IPS-NIHi11 (cell line): Measurements from ENCODE around the gene TMEM130.
"Not testable (repeated sequence)": the region's sequence is repeated elsewhere in the genome, so short reads cannot be mapped to it uniquely, and the experiment has no call there.

Experiments
- DNase-seq: peaks from one replicate; pipeline ENCODE4 v3.0.0; 2012; ENCODE audit warnings: mixed read lengths, low spot score

Gene TMEM130

GRCh38 chr7:98877146-98877545, 7.3 kb upstream of the TMEM130 start:
- DNase-seq, result no peak

- no peak for DNase-seq
Observed at GRCh38 chr7:98875501-98875900, 5.7 kb upstream of the TMEM130 start.

DNA sequence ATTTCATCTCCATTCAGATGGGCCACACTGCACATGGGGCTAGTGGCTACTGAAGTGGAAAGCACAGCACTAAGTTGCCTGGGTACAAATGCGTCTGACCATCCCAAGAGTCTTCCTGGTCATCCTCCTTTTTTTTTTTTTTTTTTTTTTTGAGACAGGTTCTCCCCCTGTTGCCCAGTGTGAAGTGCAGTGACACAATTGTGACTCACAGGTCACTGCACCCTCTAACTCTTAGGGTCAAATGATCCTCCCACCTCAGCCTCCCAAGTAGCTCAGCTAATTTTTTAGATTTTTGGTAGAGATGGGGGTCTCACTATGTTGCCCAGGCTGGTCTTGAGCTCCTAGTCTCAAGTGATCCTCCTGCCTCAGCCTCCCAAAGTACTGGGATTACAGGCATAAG, 5.1 kb upstream of the TMEM130 start:
- no peak for DNase-seq

GRCh38 chr7:98873610-98874009, 3.8 kb upstream of the TMEM130 start:
- not testable (repeated sequence) for DNase-seq

DNA sequence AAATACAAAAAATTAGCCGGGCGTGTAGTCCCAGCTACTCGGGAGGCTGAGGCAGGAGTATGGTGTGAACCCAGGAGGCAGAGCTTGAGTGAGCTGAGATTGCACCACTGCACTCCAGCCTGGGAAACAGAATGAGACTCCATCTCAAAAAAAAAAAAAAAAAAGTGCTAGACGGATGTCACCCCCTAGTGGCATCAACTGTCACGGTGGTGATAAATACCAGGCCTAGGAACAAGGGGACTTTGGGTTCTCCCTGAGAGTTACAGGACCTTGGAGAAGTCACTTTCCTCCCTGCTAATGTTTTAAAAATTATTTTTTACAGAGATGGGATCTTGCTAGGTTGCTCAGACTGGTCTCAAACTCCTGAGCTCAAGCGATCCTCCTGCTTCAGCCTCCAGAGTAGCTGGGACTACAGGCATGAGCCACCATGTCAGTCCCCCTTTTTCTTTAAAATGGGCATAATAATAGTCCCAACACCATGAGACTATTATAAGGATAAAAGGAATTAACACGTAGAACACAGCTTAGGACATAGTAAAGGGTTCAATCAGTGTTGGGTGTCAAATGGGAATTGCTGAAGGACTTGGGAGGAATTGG, 2.6 kb upstream of the TMEM130 start:
- no peak for DNase-seq

DNA sequence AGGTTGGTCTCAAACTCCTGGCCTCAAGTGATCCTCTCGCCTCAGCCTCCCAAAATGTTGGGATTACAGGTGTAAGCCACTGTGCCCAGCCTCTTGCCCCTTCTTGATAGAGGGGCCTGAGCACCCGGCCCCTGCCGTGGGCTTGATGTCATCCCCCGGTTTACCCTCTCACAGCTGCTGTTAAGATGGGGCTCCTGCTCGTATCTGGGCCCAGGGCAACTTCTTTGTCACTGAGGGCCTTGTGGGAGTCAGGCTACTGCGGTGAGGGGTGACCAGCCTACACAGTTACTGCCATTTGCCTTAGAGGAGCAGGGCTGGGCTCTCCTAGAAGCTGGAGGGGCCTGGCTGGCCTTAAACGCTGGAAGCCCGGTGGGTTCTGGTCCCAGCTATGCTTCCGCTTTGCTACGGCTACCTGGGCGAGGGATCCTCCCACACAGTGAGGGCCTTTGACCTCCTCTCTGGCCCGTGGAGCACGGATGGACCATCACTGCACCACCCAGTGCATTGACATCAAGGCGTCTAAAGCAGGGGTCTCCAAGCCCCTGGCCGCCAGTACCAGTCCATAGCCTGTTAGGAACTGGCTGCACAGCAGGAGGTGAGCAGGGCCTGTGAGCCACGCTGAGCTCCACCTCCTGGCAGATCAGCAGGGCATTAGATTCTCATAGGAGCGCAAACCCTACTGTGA, 1.1 kb upstream of the TMEM130 start:
- no peak for DNase-seq

DNA sequence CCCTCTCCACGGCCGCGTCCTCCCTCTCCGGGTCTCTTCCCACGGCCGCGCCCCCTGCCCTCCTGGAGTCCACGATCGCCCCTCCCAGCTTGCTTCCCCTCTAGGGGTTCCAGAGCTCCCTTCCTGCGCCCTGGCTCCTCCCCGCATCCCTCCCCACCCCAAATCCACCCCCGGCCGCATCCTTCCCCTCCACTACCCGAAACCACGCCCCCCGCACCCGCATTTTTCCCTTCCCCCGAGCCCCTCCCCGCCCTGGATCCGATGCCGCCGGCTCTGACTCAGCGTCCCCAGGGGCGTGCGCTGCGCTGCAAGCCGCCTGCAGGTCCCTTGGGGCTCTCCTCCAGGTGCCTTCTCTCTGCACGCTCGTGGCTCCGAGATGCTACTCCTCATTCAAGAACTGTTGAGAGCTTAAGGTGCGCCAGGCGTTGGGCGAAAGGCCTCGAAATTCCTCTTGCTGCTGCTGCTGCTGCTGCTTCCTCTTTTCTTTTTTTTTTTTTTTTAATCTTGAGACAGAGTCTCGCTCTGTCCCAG, 372 bp upstream of the TMEM130 start:
- DNase-seq, result peak; percentile 76

DNA sequence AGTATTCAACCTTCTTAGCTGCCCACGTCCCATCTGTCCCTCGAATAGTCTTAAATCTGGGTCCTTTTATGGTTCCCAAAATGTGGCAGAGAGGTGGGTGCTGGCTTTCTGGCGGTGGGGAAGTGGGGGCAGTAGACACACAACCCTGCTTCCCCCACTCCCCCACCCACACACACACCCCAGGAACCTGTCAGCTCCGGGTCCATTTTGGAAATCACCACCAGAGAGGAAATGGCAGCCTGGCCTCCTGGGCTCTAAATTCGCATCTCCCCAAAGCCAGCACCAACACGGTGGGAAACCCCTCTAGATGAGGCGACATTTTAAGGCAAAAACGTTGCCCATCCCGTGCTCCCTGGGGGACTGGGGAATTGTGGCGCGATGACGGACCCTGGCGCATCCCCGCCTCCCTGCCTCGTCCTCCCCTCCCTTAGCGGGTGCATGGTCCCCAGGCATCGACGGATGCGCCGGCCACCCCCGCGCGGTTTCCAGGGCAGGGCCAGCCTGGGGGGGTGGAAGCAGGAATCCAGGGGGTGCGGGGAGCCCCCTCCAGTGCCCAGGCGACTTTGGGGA, 702 bp downstream of the TMEM130 start:
- DNase-seq, result no peak

- DNase-seq, result no peak
Observed at GRCh38 chr7:98868450-98868849, 1.4 kb downstream of the TMEM130 start.

- DNase-seq, result no peak
Observed at GRCh38 chr7:98866765-98867164, 3.0 kb downstream of the TMEM130 start.

- no peak for DNase-seq
Observed at GRCh38 chr7:98866351-98866750, 3.5 kb downstream of the TMEM130 start.

GRCh38 chr7:98864731-98865453, 4.9 kb downstream of the TMEM130 start:
- no peak for DNase-seq

GRCh38 chr7:98863601-98864000, 6.2 kb downstream of the TMEM130 start:
- DNase-seq, result no peak

GRCh38 chr7:98862716-98863420, 6.9 kb downstream of the TMEM130 start:
- no peak for DNase-seq

DNA sequence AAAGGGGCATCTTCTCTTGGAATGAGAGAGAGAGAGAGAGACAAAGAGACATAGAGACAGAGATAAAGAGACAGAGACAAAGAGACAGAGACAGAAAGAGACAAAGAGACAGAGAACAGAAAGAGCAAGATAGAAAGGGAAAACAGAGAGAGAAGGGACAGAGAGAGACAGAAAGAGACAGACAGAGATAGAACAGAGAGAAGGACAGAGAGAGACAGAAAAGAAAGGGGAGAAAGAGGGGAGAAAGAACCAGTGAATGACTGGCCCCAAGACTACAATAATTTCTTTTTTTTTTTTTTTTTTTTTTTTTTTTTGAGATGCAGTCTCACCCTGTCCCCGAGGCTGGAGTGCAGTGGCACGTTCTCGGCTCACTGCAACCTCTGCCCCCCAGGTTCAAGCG, 7.6 kb downstream of the TMEM130 start:
- DNase-seq, result no peak

- no peak for DNase-seq
Observed at GRCh38 chr7:98860071-98860470, 9.7 kb downstream of the TMEM130 start.

GRCh38 chr7:98855610-98856422, 14.0 kb downstream of the TMEM130 start:
- no peak for DNase-seq

- no peak for DNase-seq
Observed at GRCh38 chr7:98852826-98853225, 17.0 kb downstream of the TMEM130 start.

GRCh38 chr7:98848918-98849317, 20.9 kb downstream of the TMEM130 start:
- no peak for DNase-seq

GRCh38 chr7:98842552-98842951, 27.3 kb downstream of the TMEM130 start:
- not testable (repeated sequence) for DNase-seq
